ENCODE data around the gene RNF130.
A peak's percentile ranks its signal among the peaks of the same experiment; 100 is the strongest.
"Not testable (repeated sequence)": the region's sequence is repeated elsewhere in the genome, so short reads cannot be mapped to it uniquely, and the experiment has no call there.

The RNF130 gene

GRCh38 chr5:179990525-179990924 is 81.0 kb downstream of the RNF130 start:
- not testable (repeated sequence) for FAIRE-seq; DNase-seq (ENCODE audit: extremely low spot score, insufficient read length, low read depth)

GRCh38 chr5:179986328-179986727 is 85.2 kb downstream of the RNF130 start:
- DNase-seq (ENCODE audit: extremely low spot score, insufficient read length, low read depth) (no peak), FAIRE-seq (no peak)

- FAIRE-seq (no peak), DNase-seq (ENCODE audit: extremely low spot score, insufficient read length, low read depth) (no peak)
Measured at GRCh38 chr5:179981636-179982035, 89.9 kb downstream of the RNF130 start.

DNA sequence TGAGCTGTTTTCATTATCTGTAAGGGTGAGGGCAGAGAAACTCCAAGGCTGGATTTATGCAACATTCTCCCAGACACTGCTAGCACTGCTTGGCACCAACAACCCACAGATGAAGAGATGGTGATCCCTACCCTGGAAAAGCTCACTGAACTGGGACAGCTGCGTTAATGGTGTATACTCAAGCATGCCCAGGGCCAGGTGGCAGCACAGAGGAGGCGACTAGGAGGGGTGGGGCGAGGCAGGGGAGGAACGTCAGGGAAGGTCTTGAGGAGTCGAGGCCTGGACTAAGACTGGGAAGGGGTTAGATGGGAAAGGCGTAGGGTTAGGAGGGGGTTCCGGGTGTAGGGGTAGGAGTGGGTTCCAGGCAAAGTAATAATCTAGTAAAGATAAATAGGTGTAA is 90.8 kb downstream of the RNF130 start:
- FAIRE-seq (no peak), DNase-seq (ENCODE audit: extremely low spot score, insufficient read length, low read depth) (no peak)

- DNase-seq (ENCODE audit: extremely low spot score, insufficient read length, low read depth) (no peak), FAIRE-seq (no peak)
Measured at GRCh38 chr5:179978792-179979191, 92.8 kb downstream of the RNF130 start.

GRCh38 chr5:179975713-179976134 is 95.8 kb downstream of the RNF130 start:
- no peak for DNase-seq (ENCODE audit: extremely low spot score, insufficient read length, low read depth)
- FAIRE-seq: no peak

DNA sequence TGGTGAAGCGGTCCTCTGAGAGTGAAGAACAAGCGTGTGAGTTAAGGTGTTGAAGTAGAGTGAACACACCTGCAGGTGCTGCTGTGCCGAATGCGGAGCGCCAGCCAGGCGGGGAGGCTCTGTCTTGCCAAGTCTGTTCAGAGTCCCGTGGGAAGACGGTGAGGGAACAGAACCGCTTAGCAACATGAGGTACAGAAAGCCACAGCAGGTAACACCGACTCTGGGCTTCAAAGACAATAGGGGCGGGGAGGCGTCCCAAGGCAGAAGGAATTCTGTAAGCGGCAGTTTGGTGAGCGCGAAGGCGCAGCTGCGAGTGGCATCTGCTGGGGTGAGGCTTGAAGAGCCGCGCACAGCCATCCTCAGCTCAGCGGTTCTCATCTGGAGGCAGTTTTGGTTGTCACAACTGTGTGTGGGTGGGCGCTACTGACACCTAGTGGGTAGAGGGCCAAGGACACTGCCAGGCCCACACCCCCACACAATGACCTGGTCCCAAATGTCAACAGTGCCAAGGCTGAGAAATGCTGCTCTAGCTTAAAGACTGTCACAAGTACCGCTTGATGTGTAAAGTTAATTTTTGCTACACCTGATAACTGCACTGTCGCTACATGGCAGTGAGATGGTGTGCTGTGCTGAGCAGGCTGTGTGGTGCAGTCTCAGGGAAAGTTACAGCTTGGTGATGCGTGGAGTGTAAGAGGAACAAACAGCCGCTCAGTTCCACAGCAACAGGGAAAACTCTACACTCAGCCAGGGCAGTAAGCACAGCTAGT is 96.4 kb downstream of the RNF130 start:
- peak; percentile 82 for FAIRE-seq
- peak; percentile 20 for DNase-seq (ENCODE audit: extremely low spot score, insufficient read length, low read depth)

DNA sequence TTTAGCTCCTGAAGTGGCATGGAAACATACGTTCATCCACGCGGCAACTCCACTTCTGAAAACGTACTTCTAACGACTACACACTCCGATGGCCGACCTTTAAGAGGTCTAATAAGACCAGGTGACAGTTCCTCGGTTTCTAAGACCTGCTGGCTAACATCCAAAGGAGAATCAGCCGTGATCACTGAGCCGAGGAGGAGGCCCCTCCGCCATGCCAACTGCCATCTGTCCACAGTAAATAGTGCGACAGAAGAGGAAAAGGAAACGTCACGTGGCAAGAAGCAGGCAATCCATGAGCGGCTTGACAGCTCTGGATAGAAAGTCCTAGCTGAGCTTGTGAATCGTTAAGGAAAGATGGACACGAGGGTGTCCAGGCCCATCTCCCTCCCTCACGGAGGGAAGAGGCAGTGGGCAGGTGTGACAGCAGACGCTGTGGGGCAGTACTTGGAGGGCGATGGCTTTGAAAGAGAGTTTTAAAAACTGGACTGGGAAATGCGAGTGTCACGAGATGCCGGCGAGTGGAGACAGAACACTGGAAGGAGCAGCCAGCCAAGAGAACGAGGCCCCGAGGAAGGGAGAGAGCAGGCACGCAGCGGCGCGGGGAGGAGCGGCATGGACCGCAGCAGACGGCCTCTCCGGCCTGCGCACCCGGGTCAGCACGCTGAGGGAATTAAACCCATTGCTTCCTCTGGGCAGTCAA is 97.2 kb downstream of the RNF130 start:
- no peak for FAIRE-seq
- DNase-seq (ENCODE audit: extremely low spot score, insufficient read length, low read depth): no peak

DNA sequence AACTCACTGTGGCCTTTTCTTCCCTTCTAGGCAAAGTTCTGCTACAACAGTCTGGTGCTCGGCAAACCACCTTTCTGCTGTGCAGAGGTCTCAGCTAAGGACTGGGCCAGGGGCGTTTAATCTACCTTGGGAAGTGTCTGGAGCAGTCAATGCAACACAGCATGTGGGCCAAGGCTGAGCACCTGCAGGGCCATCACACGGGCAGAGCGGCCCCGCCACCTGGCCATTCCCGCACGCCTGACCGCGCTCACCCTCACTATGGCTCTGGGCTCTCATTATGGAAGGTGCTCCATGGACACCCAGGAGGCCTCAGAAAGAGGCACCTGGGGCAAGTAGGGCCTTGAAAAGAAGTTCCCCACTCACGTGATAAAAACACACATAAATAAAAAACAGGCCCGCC is 98.2 kb downstream of the RNF130 start:
- DNase-seq (ENCODE audit: extremely low spot score, insufficient read length, low read depth): no peak
- no peak for FAIRE-seq

GRCh38 chr5:179969110-179969509 is 102.4 kb downstream of the RNF130 start:
- DNase-seq (ENCODE audit: extremely low spot score, insufficient read length, low read depth): no peak
- FAIRE-seq: no peak

DNA sequence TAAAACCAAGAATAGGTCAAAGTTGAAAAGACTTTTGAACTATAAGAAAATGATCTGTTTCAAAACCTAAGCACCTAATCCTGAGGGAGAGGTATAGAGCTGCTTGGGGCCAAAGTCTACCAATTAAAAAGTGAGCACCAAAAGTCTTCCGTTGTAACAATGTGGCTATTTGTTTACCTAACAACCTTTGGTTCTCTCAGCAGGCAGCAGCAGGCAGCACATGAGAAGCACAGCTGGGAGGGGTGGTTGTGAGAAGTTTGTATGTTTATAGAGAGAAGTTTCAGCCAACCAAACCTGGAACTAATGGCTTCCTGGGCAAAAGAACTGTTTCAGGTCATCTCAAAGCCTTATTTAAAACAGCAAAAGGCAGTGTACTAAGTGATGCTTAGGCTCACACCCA is 104.1 kb downstream of the RNF130 start:
- DNase-seq (ENCODE audit: extremely low spot score, insufficient read length, low read depth): no peak
- FAIRE-seq: no peak

GRCh38 chr5:179964015-179964414 is 107.5 kb downstream of the RNF130 start:
- FAIRE-seq (no peak), DNase-seq (ENCODE audit: extremely low spot score, insufficient read length, low read depth) (no peak)

DNA sequence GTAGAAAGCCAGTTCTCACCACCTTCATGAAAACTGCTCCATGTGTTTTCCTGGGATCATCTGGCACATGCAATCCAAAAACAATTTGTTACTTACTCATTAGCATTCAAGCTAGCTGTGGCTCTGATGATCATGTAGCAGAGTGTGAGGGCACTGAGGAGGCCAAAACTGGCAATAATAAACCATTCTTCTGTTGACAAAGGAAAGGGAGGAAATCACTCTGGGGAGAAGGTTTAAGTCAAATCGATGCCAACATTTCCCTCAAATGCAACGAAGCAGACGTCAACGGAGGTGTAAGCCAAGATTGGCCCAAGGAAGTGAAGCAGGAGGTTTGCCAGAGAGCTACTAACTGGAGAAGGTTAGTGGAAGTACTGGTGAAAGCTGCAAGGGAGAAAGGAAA is 108.2 kb downstream of the RNF130 start:
- FAIRE-seq (no peak), DNase-seq (ENCODE audit: extremely low spot score, insufficient read length, low read depth) (no peak)

DNA sequence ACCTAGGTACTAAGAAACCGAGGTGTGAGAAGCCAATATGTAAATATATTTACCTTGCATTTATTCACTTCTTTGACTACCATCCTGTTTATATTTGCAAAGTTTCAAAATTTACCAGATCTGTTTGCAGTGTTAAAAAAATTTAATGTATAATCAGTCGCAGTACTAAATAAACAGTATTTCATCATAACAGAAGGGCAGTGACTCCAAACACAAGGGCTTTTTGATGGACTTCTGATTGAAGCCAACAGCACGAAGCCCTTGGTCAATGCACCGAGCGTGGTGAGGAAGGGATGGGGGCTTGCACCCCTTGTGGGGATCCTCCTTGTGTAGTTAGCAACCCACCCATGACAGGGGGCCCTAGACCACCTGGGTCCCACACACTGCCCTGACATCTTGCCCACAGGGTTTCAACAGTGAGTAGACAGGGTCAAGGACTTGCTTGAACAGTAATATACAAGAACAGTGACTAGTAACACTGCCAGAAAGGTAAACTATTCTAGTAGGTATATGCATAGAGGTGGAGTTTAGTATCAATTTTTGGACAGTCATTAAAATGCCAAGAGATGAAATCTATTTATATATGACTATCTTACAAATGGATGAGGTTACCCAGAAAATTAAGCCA is 111.2 kb downstream of the RNF130 start:
- FAIRE-seq (no peak), DNase-seq (ENCODE audit: extremely low spot score, insufficient read length, low read depth) (no peak)

DNA sequence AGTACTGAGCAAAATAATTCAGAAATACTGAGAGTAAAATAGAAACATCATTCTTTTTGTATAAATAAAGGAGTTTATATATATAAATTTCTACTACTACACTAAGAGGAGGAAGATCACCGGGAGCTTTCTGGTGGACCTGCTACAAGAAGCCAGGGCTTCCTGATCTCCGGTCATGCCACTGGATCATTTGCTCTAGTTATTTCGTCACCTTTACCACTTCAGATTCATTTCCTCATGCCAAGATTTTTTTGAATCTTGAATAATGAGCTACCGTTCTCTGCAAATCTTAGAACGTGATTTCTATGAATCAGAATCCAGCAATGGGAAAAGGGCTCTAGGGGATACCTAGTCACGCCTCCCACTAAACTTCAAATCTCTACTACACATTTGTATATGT is 111.9 kb downstream of the RNF130 start:
- FAIRE-seq: no peak
- DNase-seq (ENCODE audit: extremely low spot score, insufficient read length, low read depth): no peak

GRCh38 chr5:179959118-179959517 is 112.4 kb downstream of the RNF130 start:
- FAIRE-seq; DNase-seq (ENCODE audit: extremely low spot score, insufficient read length, low read depth): not testable (repeated sequence)

- FAIRE-seq (no peak), DNase-seq (ENCODE audit: extremely low spot score, insufficient read length, low read depth) (no peak)
Measured at GRCh38 chr5:179955630-179956029, 115.9 kb downstream of the RNF130 start.

GRCh38 chr5:179955062-179955461 is 116.5 kb downstream of the RNF130 start:
- FAIRE-seq: no peak
- DNase-seq (ENCODE audit: extremely low spot score, insufficient read length, low read depth): no peak

- FAIRE-seq (no peak), DNase-seq (ENCODE audit: extremely low spot score, insufficient read length, low read depth) (no peak)
Measured at GRCh38 chr5:179954434-179954833, 117.1 kb downstream of the RNF130 start.

- DNase-seq (ENCODE audit: extremely low spot score, insufficient read length, low read depth) (no peak), FAIRE-seq (no peak)
Measured at GRCh38 chr5:179953987-179954386, 117.6 kb downstream of the RNF130 start.

All from GM18507 (cell line).